Naive B cell (primary cell): ENCODE data around the gene INSYN1. TPM values are rescaled to one million over a fixed set of nuclear protein-coding genes. Genes with fewer than 3 reads are reported as not detected.

Experiments
- ATAC-seq, 2 donors: fragments of 150-1000 bp; cut with Tn5 transposase; 2 replicates each; pipeline ENCODE4 v1.10.0; 2021; ENCODE audit warnings: low read depth in 2 of 2, mild to moderate bottlenecking in 2 of 2, moderate library complexity in 2 of 2
- DNase-seq: peaks from one replicate; pipeline ENCODE4 v3.0.0; 2022
- H3K27ac Mint-ChIP-seq, 6 donors: one replicate each; pipeline ENCODE4 v1.8.0; 2020 to 2022; ENCODE audit warnings: mild to moderate bottlenecking in 6 of 6, mixed read lengths in 6 of 6, moderate library complexity in 5 of 6, inconsistent platforms in 2 of 6
- H3K27me3 Mint-ChIP-seq, 3 donors: one replicate each; pipeline ENCODE4 v1.8.0; 2021 to 2022; ENCODE audit warnings: mixed read lengths in 3 of 3, mild to moderate bottlenecking in 1 of 3
- H3K36me3 Mint-ChIP-seq, 2 donors: one replicate each; pipeline ENCODE4 v1.8.0; 2020 to 2022; ENCODE audit warnings: mixed read lengths in 2 of 2, inconsistent platforms in 1 of 2, mild to moderate bottlenecking in 1 of 2
- H3K4me1 Mint-ChIP-seq, 3 donors: one replicate each; pipeline ENCODE4 v1.8.0; 2020 to 2022; ENCODE audit warnings: mixed read lengths in 3 of 3, inconsistent platforms in 1 of 3, mild to moderate bottlenecking in 1 of 3, moderate library complexity in 1 of 3
- H3K4me3 Mint-ChIP-seq, 8 donors: one replicate each; pipeline ENCODE4 v1.8.0; 2020 to 2022; ENCODE audit warnings: mild to moderate bottlenecking in 8 of 8, mixed read lengths in 8 of 8, moderate library complexity in 8 of 8, inconsistent platforms in 2 of 8
- H3K9me3 Mint-ChIP-seq, 7 donors: one replicate each; pipeline ENCODE4 v1.8.0; 2020 to 2022; ENCODE audit warnings: mixed read lengths in 7 of 7, mild to moderate bottlenecking in 5 of 7, inconsistent platforms in 2 of 7, moderate library complexity in 1 of 7
- polyA plus RNA-seq, 6 donors: library from polyadenylated mRNA; unstranded; fragments of 300-500 nt; fragmentation: Illumina TruSeq; gene quantifications; one replicate each; pipeline ENCODE4 v1.2.3, GENCODE V29; 2021; ENCODE audit warnings: low read depth in 6 of 6

Gene INSYN1
- polyA plus RNA-seq, 6 donors from 2014 or later = not detected

DNA sequence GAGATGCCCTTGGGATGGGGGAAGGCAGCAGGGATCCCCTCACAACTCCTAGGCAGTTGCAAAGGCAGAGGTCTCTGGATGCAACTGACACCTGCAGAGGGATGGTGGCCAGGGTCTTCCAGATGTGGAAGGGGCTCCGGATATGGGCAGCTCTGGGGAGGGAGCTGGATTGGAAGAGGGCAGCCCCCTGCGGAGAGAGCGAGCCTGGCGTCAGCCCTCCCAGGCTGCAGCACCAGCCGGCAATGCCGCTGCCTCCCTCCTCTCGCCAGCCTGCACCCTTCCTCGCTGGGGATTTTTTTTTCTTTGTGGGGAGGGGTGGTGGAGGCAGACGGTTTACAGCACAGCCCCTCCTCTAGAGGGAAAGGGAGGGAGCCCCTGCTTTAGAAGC lies 1.6 kb downstream of the INSYN1 start:
- ATAC-seq = no peak
- Mint-ChIP-seq H3K36me3 (peaks cover 0 to 14% of the 10 kb centered on the region in 2 donors), H3K9me3 (peaks cover 0 to 3% (median 0%) of the 10 kb centered on the region in 7 donors), H3K27ac (no peak overlapping the region), H3K4me3 (peak overlapping the region in 2 of 8 donors; percentile 52 to 56), H3K4me1 (peaks cover 0 to 8% (median 3%) of the 10 kb centered on the region in 3 donors), H3K27me3 (peaks cover 39 to 85% (median 76%) of the 10 kb centered on the region in 3 donors)
- DNase-seq = no peak

DNA sequence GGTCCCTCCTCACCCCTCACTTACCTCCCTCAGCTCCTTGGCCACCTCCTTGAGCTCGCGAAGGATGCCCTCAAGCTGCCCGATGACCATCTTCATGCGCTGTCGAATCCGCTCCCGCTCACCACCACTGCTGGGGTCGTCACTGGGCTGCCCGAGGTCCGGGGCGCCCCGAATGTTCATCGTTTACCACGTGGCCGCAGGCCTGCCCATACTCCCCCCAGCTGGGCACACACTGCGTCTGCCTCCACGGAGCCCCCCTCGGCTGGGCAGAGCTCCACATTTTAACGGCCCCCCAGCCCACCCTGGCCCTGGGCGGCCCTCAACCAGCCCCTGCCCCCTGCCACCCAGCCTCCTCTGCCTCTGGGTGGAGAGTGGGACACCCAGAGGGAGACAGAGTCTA lies 2.2 kb downstream of the INSYN1 start:
- Mint-ChIP-seq H3K9me3 (peaks cover 0 to 3% (median 0%) of the 10 kb centered on the region in 7 donors), H3K27me3 (peaks cover 40 to 85% (median 76%) of the 10 kb centered on the region in 3 donors), H3K4me3 (peak overlapping the region in 2 of 8 donors; percentile 50 to 52), H3K4me1 (peaks cover 0 to 8% (median 3%) of the 10 kb centered on the region in 3 donors), H3K27ac (no peak overlapping the region), H3K36me3 (peaks cover 0 to 14% of the 10 kb centered on the region in 2 donors)
- ATAC-seq (no peak), DNase-seq (no peak)

DNA sequence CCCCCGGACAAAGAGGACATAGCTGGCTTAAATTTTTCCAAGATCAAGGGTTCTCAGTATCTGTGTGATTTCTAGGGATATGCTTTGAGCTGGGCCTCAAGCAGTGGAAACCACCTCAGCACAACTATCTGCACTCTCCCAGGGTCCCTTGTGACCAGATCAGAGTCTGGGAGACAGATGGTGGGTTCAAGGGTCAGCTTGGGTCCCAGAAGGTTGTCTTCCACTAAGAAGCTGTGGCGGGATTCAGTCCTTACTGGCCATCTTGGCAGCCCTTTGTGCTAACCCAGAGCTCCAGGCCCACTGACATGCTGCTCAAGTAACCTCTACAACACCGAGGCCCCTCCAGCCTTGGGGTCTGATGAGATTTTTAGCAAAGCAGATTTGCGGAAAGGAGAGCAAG lies 2.7 kb downstream of the INSYN1 start:
- no peak for DNase-seq
- H3K27me3 Mint-ChIP-seq = peaks cover 36 to 83% (median 73%) of the 10 kb centered on the region in 3 donors
- peak overlapping the region in 2 of 8 donors; percentile 32 to 50 for H3K4me3 Mint-ChIP-seq
- ATAC-seq = no peak
- H3K4me1 Mint-ChIP-seq = peaks cover 0 to 8% (median 3%) of the 10 kb centered on the region in 3 donors
- H3K36me3 Mint-ChIP-seq = peaks cover 0 to 14% of the 10 kb centered on the region in 2 donors
- no peak overlapping the region for H3K27ac Mint-ChIP-seq
- peaks cover 0 to 3% (median 0%) of the 10 kb centered on the region in 7 donors for H3K9me3 Mint-ChIP-seq

DNA sequence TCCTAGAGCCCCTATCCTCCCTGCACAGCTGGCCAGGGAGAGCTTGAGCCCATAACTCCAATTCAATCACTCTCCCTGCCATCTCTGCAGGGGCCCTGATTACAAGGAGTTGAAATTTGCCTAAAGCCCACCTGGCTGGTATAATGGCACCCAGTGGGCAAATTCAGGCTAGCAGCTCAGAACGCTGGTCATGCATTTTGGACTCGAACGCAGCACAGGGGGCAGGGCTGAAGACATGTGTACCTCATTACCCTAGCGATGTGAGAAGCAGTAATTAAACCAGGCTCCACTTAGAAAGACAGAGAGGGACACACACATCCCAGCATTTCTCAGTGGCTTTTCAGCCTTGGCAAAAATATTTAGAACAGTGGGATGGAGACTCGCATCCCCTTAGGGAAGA lies 3.2 kb downstream of the INSYN1 start:
- Mint-ChIP-seq H3K27me3 (peaks cover 34 to 78% (median 71%) of the 10 kb centered on the region in 3 donors), H3K4me3 (peak overlapping the region in 2 of 8 donors; percentile 32), H3K36me3 (peaks cover 0 to 14% of the 10 kb centered on the region in 2 donors), H3K27ac (no peak overlapping the region), H3K9me3 (peaks cover 0 to 3% (median 0%) of the 10 kb centered on the region in 7 donors), H3K4me1 (peaks cover 0 to 8% (median 3%) of the 10 kb centered on the region in 3 donors)
- DNase-seq = no peak
- ATAC-seq = no peak

GRCh38 chr15:73749533-73749932 lies 3.6 kb downstream of the INSYN1 start:
- ATAC-seq = no peak
- Mint-ChIP-seq H3K4me1 (peaks cover 0 to 8% (median 3%) of the 10 kb centered on the region in 3 donors), H3K4me3 (no peak overlapping the region), H3K36me3 (peaks cover 0 to 11% of the 10 kb centered on the region in 2 donors), H3K27me3 (peaks cover 30 to 74% (median 66%) of the 10 kb centered on the region in 3 donors), H3K9me3 (peaks cover 0 to 3% (median 0%) of the 10 kb centered on the region in 7 donors), H3K27ac (no peak overlapping the region)
- DNase-seq = no peak

DNA sequence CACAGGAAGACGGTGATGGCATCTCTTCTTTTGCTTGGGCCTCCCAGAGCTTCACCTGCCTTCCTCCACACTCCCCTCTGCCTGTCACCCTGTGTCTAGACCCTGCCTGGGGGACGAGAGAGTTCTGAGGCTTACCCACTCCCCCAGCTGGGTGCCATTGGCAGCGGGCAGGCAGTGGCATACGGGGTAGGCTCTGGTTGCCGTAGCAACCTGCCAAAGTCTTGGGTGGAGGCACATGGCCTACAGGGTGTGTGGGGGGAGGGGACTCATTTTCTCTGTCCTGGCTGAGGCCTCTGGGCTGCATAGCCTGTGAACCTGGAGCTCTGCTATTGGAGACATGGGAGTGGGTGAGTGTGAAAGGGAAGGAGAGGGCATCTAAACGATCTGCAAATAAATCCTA lies 4.4 kb downstream of the INSYN1 start:
- Mint-ChIP-seq H3K36me3 (peaks cover 0 to 3% of the 10 kb centered on the region in 2 donors), H3K27me3 (peaks cover 22 to 66% (median 58%) of the 10 kb centered on the region in 3 donors), H3K4me3 (no peak overlapping the region), H3K4me1 (peaks cover 0 to 5% (median 3%) of the 10 kb centered on the region in 3 donors), H3K27ac (no peak overlapping the region), H3K9me3 (peaks cover 0 to 1% (median 0%) of the 10 kb centered on the region in 7 donors)
- ATAC-seq (no peak), DNase-seq (no peak)

- Mint-ChIP-seq H3K36me3 (no peaks in the 10 kb centered on the region), H3K4me1 (peaks cover 0 to 2% (median 0%) of the 10 kb centered on the region in 3 donors), H3K27ac (no peak overlapping the region), H3K27me3 (peaks cover 19 to 60% (median 54%) of the 10 kb centered on the region in 3 donors), H3K4me3 (no peak overlapping the region), H3K9me3 (peaks cover 0 to 1% (median 0%) of the 10 kb centered on the region in 7 donors)
- DNase-seq = no peak
- no peak for ATAC-seq
These were observed 5.1 kb downstream of the INSYN1 start for GRCh38 chr15:73747847-73748590.

DNA sequence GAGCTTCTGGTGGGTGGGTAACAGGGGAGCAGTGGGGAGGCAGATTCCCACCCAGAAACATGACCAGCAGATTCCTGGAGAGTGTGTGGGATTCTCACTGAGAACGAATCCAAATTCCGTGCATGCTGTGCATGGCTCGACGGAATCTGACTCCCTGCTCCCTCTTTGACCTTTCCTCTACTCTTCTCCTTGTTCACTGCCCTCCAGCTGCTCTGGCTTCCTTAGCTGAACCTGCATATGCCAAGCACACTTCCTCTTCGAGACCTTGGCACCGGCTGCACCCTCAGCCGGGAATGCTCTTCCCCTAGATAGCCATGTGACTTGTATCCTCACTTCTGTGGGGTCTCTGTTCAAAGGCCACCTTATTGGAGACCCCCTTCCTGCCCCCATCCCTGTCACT lies 6.3 kb downstream of the INSYN1 start:
- Mint-ChIP-seq H3K4me1 (peaks cover 0 to 2% (median 0%) of the 10 kb centered on the region in 3 donors), H3K27me3 (peaks cover 22 to 60% (median 54%) of the 10 kb centered on the region in 3 donors), H3K27ac (no peak overlapping the region), H3K36me3 (no peaks in the 10 kb centered on the region), H3K9me3 (peaks cover 0 to 1% (median 0%) of the 10 kb centered on the region in 7 donors), H3K4me3 (no peak overlapping the region)
- ATAC-seq (no peak), DNase-seq (no peak)

- ATAC-seq = no peak
- no peak for DNase-seq
- no peaks in the 10 kb centered on the region for H3K36me3 Mint-ChIP-seq
- H3K27ac Mint-ChIP-seq = peak overlapping the region in 1 of 6 donors; percentile 78
- no peaks in the 10 kb centered on the region for H3K9me3 Mint-ChIP-seq
- H3K4me1 Mint-ChIP-seq = peaks cover 0 to under 1% (median 0%) of the 10 kb centered on the region in 3 donors
- H3K4me3 Mint-ChIP-seq = no peak overlapping the region
- peaks cover 29 to 61% (median 55%) of the 10 kb centered on the region in 3 donors for H3K27me3 Mint-ChIP-seq
These were observed 6.9 kb downstream of the INSYN1 start for GRCh38 chr15:73746261-73746660.

DNA sequence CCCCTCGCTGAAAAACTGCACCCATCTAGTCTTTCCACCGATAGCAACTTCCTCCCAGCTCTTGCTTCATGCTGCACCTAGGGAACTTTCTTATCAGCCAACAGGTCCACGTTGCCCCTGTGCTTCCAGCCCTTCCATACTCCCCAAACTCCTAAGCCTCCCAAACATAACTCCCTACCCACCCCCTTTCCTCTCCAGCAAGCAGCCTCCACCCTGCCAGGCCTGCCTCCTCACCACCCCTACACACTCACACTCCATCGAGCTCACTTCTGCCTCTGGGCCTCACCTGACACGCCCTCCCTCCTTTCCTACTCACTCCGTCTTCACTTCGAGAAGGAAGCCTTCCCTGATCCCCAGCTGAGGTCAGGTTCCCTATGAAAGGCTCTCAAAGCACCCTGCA lies 8.1 kb downstream of the INSYN1 start:
- no peak overlapping the region for H3K27ac Mint-ChIP-seq
- no peak overlapping the region for H3K4me3 Mint-ChIP-seq
- H3K9me3 Mint-ChIP-seq = no peaks in the 10 kb centered on the region
- peaks cover 23 to 54% (median 52%) of the 10 kb centered on the region in 3 donors for H3K27me3 Mint-ChIP-seq
- DNase-seq (no peak), ATAC-seq (no peak)
- H3K4me1 Mint-ChIP-seq = no peaks in the 10 kb centered on the region
- no peaks in the 10 kb centered on the region for H3K36me3 Mint-ChIP-seq

DNA sequence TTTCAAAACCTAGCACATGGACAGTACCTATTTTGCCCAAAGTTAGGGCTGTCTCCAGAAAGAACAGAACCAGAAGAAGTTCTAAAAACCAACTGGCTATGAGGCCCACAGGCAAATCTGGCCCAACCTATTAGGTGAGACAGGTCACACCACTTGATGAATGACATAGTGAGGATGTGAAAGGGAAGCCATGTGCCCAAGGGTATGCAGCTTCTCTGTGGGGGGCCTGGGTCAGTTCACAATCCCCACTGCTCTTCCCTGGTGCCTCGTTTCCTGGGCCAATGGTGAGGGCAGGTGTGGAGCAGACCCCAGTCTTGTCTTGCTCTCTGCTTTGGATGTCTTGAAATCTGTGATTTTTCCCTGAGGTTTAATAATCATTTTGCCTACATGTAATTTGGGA lies 8.9 kb downstream of the INSYN1 start:
- no peaks in the 10 kb centered on the region for H3K4me1 Mint-ChIP-seq
- no peak overlapping the region for H3K27ac Mint-ChIP-seq
- H3K4me3 Mint-ChIP-seq = no peak overlapping the region
- DNase-seq = no peak
- ATAC-seq = no peak
- no peaks in the 10 kb centered on the region for H3K36me3 Mint-ChIP-seq
- H3K27me3 Mint-ChIP-seq = peaks cover 20 to 48% (median 45%) of the 10 kb centered on the region in 3 donors
- H3K9me3 Mint-ChIP-seq = no peaks in the 10 kb centered on the region

- H3K27me3 Mint-ChIP-seq = peaks cover 16 to 27% (median 16%) of the 10 kb centered on the region in 3 donors
- H3K36me3 Mint-ChIP-seq = no peaks in the 10 kb centered on the region
- no peak overlapping the region for H3K27ac Mint-ChIP-seq
- H3K9me3 Mint-ChIP-seq = no peaks in the 10 kb centered on the region
- H3K4me1 Mint-ChIP-seq = no peaks in the 10 kb centered on the region
- no peak overlapping the region for H3K4me3 Mint-ChIP-seq
- ATAC-seq = no peak
- no peak for DNase-seq
These were observed 11.8 kb downstream of the INSYN1 start for GRCh38 chr15:73741321-73741836.

GRCh38 chr15:73740152-73741048 lies 12.8 kb downstream of the INSYN1 start:
- H3K27me3 Mint-ChIP-seq = peaks cover 15 to 29% (median 16%) of the 10 kb centered on the region in 3 donors
- no peaks in the 10 kb centered on the region for H3K9me3 Mint-ChIP-seq
- no peak overlapping the region for H3K27ac Mint-ChIP-seq
- no peaks in the 10 kb centered on the region for H3K36me3 Mint-ChIP-seq
- H3K4me1 Mint-ChIP-seq = no peaks in the 10 kb centered on the region
- ATAC-seq (no peak), DNase-seq (no peak)
- no peak overlapping the region for H3K4me3 Mint-ChIP-seq
